T-helper 2 cell treated with Interferon-gamma antibody and Interleukin-4, amounts not matched to agents 5 μg/mL and 100 μg/mL, for 36 hours (primary cell): ENCODE measurements around the gene LSAMP.

Experiments used
- DNase-seq: peaks from one replicate; pipeline ENCODE4 v3.0.0; 2021; ENCODE audit warnings: low spot score
- H3K27ac Mint-ChIP-seq: one replicate; pipeline ENCODE4 v1.8.0; 2021; ENCODE audit warnings: mild to moderate bottlenecking, mixed read lengths
- H3K27me3 Mint-ChIP-seq: one replicate; pipeline ENCODE4 v1.8.0; 2021; ENCODE audit warnings: low read depth, mixed read lengths
- H3K36me3 Mint-ChIP-seq: one replicate; pipeline ENCODE4 v1.8.0; 2021; ENCODE audit warnings: low read depth, mixed read lengths
- H3K4me1 Mint-ChIP-seq: one replicate; pipeline ENCODE4 v1.8.0; 2021; ENCODE audit warnings: low read depth, mixed read lengths
- H3K4me3 Mint-ChIP-seq: one replicate; pipeline ENCODE4 v1.8.0; 2022; ENCODE audit warnings: mild to moderate bottlenecking, moderate library complexity, mixed read lengths
- H3K9me3 Mint-ChIP-seq: one replicate; pipeline ENCODE4 v1.8.0; 2021; ENCODE audit warnings: mixed read lengths

Gene LSAMP

GRCh38 chr3:115871735-115872134 lies 573.6 kb downstream of the LSAMP start:
- Mint-ChIP-seq H3K4me1 (no peaks in the 10 kb centered on the region), H3K36me3 (no peaks in the 10 kb centered on the region), H3K9me3 (no peaks in the 10 kb centered on the region), H3K27me3 (peaks cover 7% of the 10 kb centered on the region), H3K4me3 (no peak overlapping the region), H3K27ac (no peak overlapping the region)
- no peak for DNase-seq

- H3K27ac Mint-ChIP-seq: no peak overlapping the region
- no peaks in the 10 kb centered on the region for H3K4me1 Mint-ChIP-seq
- H3K27me3 Mint-ChIP-seq: peaks cover 9% of the 10 kb centered on the region
- no peaks in the 10 kb centered on the region for H3K9me3 Mint-ChIP-seq
- DNase-seq: no peak
- no peaks in the 10 kb centered on the region for H3K36me3 Mint-ChIP-seq
- H3K4me3 Mint-ChIP-seq: no peak overlapping the region
Observed at GRCh38 chr3:115864911-115865310, 580.4 kb downstream of the LSAMP start.

GRCh38 chr3:115862849-115863248 lies 582.4 kb downstream of the LSAMP start:
- Mint-ChIP-seq H3K4me1 (no peaks in the 10 kb centered on the region), H3K27ac (no peak overlapping the region), H3K36me3 (no peaks in the 10 kb centered on the region), H3K4me3 (no peak overlapping the region), H3K27me3 (peaks cover 11% of the 10 kb centered on the region), H3K9me3 (no peaks in the 10 kb centered on the region)
- DNase-seq: no peak

GRCh38 chr3:115862099-115862498 lies 583.2 kb downstream of the LSAMP start:
- Mint-ChIP-seq H3K27ac (no peak overlapping the region), H3K9me3 (no peaks in the 10 kb centered on the region), H3K27me3 (peaks cover 9% of the 10 kb centered on the region), H3K36me3 (no peaks in the 10 kb centered on the region), H3K4me1 (no peaks in the 10 kb centered on the region), H3K4me3 (no peak overlapping the region)
- no peak for DNase-seq

GRCh38 chr3:115861166-115861733 lies 584.0 kb downstream of the LSAMP start:
- no peaks in the 10 kb centered on the region for H3K9me3 Mint-ChIP-seq
- no peak for DNase-seq
- H3K27ac Mint-ChIP-seq: no peak overlapping the region
- H3K27me3 Mint-ChIP-seq: peaks cover 9% of the 10 kb centered on the region
- H3K36me3 Mint-ChIP-seq: no peaks in the 10 kb centered on the region
- H3K4me1 Mint-ChIP-seq: no peaks in the 10 kb centered on the region
- no peak overlapping the region for H3K4me3 Mint-ChIP-seq

GRCh38 chr3:115860766-115861165 lies 584.5 kb downstream of the LSAMP start:
- Mint-ChIP-seq H3K27ac (no peak overlapping the region), H3K9me3 (no peaks in the 10 kb centered on the region), H3K4me1 (no peaks in the 10 kb centered on the region), H3K4me3 (no peak overlapping the region), H3K36me3 (no peaks in the 10 kb centered on the region), H3K27me3 (peaks cover 9% of the 10 kb centered on the region)
- DNase-seq: no peak

GRCh38 chr3:115859002-115859807 lies 586.1 kb downstream of the LSAMP start:
- H3K36me3 Mint-ChIP-seq: no peaks in the 10 kb centered on the region
- no peak overlapping the region for H3K27ac Mint-ChIP-seq
- no peak overlapping the region for H3K4me3 Mint-ChIP-seq
- H3K4me1 Mint-ChIP-seq: no peaks in the 10 kb centered on the region
- no peak for DNase-seq
- peaks cover 9% of the 10 kb centered on the region for H3K27me3 Mint-ChIP-seq
- no peaks in the 10 kb centered on the region for H3K9me3 Mint-ChIP-seq

GRCh38 chr3:115857518-115858136 lies 587.7 kb downstream of the LSAMP start:
- peaks cover 9% of the 10 kb centered on the region for H3K27me3 Mint-ChIP-seq
- H3K36me3 Mint-ChIP-seq: no peaks in the 10 kb centered on the region
- H3K4me1 Mint-ChIP-seq: no peaks in the 10 kb centered on the region
- no peaks in the 10 kb centered on the region for H3K9me3 Mint-ChIP-seq
- DNase-seq: no peak
- no peak overlapping the region for H3K27ac Mint-ChIP-seq
- H3K4me3 Mint-ChIP-seq: no peak overlapping the region

GRCh38 chr3:115855911-115856310 lies 589.4 kb downstream of the LSAMP start:
- Mint-ChIP-seq H3K27ac (no peak overlapping the region), H3K4me1 (no peaks in the 10 kb centered on the region), H3K4me3 (no peak overlapping the region), H3K27me3 (peaks cover 2% of the 10 kb centered on the region), H3K9me3 (no peaks in the 10 kb centered on the region), H3K36me3 (no peaks in the 10 kb centered on the region)
- no peak for DNase-seq

- H3K36me3 Mint-ChIP-seq: no peaks in the 10 kb centered on the region
- no peaks in the 10 kb centered on the region for H3K4me1 Mint-ChIP-seq
- H3K4me3 Mint-ChIP-seq: no peak overlapping the region
- H3K27ac Mint-ChIP-seq: no peak overlapping the region
- no peaks in the 10 kb centered on the region for H3K27me3 Mint-ChIP-seq
- no peak for DNase-seq
- H3K9me3 Mint-ChIP-seq: no peaks in the 10 kb centered on the region
Observed at GRCh38 chr3:115853104-115853503, 592.2 kb downstream of the LSAMP start.

GRCh38 chr3:115852278-115852677 lies 593.0 kb downstream of the LSAMP start:
- no peak for DNase-seq
- H3K27me3 Mint-ChIP-seq: peaks cover 3% of the 10 kb centered on the region
- no peaks in the 10 kb centered on the region for H3K4me1 Mint-ChIP-seq
- no peaks in the 10 kb centered on the region for H3K9me3 Mint-ChIP-seq
- H3K27ac Mint-ChIP-seq: no peak overlapping the region
- H3K4me3 Mint-ChIP-seq: no peak overlapping the region
- no peaks in the 10 kb centered on the region for H3K36me3 Mint-ChIP-seq

- Mint-ChIP-seq H3K36me3 (no peaks in the 10 kb centered on the region), H3K4me1 (no peaks in the 10 kb centered on the region)
Observed at GRCh38 chr3:115851571-115851970, 593.7 kb downstream of the LSAMP start.

GRCh38 chr3:115848641-115849040 lies 596.6 kb downstream of the LSAMP start:
- no peak for DNase-seq
- H3K9me3 Mint-ChIP-seq: no peaks in the 10 kb centered on the region

More at GRCh38 chr3:115851571-115851970, 593.7 kb downstream of the LSAMP start:
- Mint-ChIP-seq H3K27ac (no peak overlapping the region), H3K4me3 (no peak overlapping the region), H3K27me3 (peaks cover 3% of the 10 kb centered on the region), H3K9me3 (no peaks in the 10 kb centered on the region)
- DNase-seq: no peak

GRCh38 chr3:115845986-115846385 lies 599.3 kb downstream of the LSAMP start:
- DNase-seq: no peak
- Mint-ChIP-seq H3K9me3 (no peaks in the 10 kb centered on the region), H3K4me3 (no peak overlapping the region), H3K27ac (no peak overlapping the region), H3K4me1 (no peaks in the 10 kb centered on the region), H3K36me3 (no peaks in the 10 kb centered on the region), H3K27me3 (peaks cover 3% of the 10 kb centered on the region)

More at GRCh38 chr3:115848641-115849040, 596.6 kb downstream of the LSAMP start:
- Mint-ChIP-seq H3K27ac (no peak overlapping the region), H3K27me3 (peaks cover 3% of the 10 kb centered on the region), H3K4me3 (no peak overlapping the region), H3K36me3 (no peaks in the 10 kb centered on the region), H3K4me1 (no peaks in the 10 kb centered on the region)
